PFSK-1 (cell line): ENCODE data around the gene BCAP29.
A peak's percentile ranks its signal among the peaks of the same experiment; 100 is the strongest.

Experiments
- FOXP2 ChIP-seq: optimal IDR thresholded peaks from 2 replicates; pipeline ENCODE3; 2011; ENCODE audit warnings: borderline replicate concordance, control low read depth, inconsistent platforms; ENCODE audit not compliant: insufficient read depth; ENCODE audit errors: extremely low read length, extremely low read depth
- POLR2AphosphoS5 ChIP-seq: IDR thresholded peaks from 2 replicates; pipeline ENCODE4 v1.6.1; 2012; ENCODE audit warnings: low read depth, mild to moderate bottlenecking, control low read depth, low read length, moderate library complexity
- REST ChIP-seq, 2 experiments: IDR thresholded peaks; 2 replicates each; pipeline versions ENCODE4 v1.6.1 to v1.8.0; 2011 to 2012; ENCODE audit warnings: low read depth in 2 of 2, low read length in 2 of 2, control low read depth in 1 of 2, inconsistent platforms in 1 of 2, mild to moderate bottlenecking in 1 of 2, moderate library complexity in 1 of 2; ENCODE audit not compliant: insufficient read depth in 1 of 2
- SIN3A ChIP-seq: IDR thresholded peaks from 2 replicates; pipeline ENCODE4 v1.6.1; 2012; ENCODE audit warnings: mild to moderate bottlenecking, low read length, moderate library complexity, borderline replicate concordance; ENCODE audit not compliant: insufficient read depth
- TAF1 ChIP-seq: IDR thresholded peaks from 2 replicates; pipeline ENCODE4 v1.6.1; 2012; ENCODE audit warnings: low read length, control low read depth, borderline replicate concordance; ENCODE audit not compliant: insufficient read depth

BCAP29 gene

GRCh38 chr7:107615910-107616680 lies 36.0 kb downstream of the BCAP29 start:
- TF ChIP-seq TAF1 (no peak), POLR2AphosphoS5 (no peak), SIN3A (no peak), FOXP2 (no peak), REST (IDR thresholded peaks at IDR 0.05; ENCODE audit: insufficient read depth in 1 of 2, low read depth in 2 of 2, low read length in 2 of 2) (no peak)

GRCh38 chr7:107622429-107622828 lies 42.4 kb downstream of the BCAP29 start:
- TF ChIP-seq REST (IDR thresholded peaks at IDR 0.05; ENCODE audit: insufficient read depth in 1 of 2, low read depth in 2 of 2, low read length in 2 of 2) (no peak), FOXP2 (no peak), POLR2AphosphoS5 (peak; percentile 36; the same call in 1 of the 2 replicates), SIN3A (no peak), TAF1 (no peak)

GRCh38 chr7:107622894-107623293 lies 42.8 kb downstream of the BCAP29 start:
- TF ChIP-seq REST (IDR thresholded peaks at IDR 0.05; ENCODE audit: insufficient read depth in 1 of 2, low read depth in 2 of 2, low read length in 2 of 2) (no peak), TAF1 (no peak), POLR2AphosphoS5 (no peak), SIN3A (no peak), FOXP2 (no peak)

GRCh38 chr7:107627002-107627401 lies 47.0 kb downstream of the BCAP29 start:
- TF ChIP-seq FOXP2 = no peak
- no peak for TF ChIP-seq SIN3A
- TF ChIP-seq REST (IDR thresholded peaks at IDR 0.05; ENCODE audit: insufficient read depth in 1 of 2, low read depth in 2 of 2, low read length in 2 of 2) = no peak
- TF ChIP-seq POLR2AphosphoS5 = no peak
- TF ChIP-seq TAF1 = no peak
